ENCODE measurements around the gene KIF11. TPM values are rescaled to one million over a fixed set of nuclear protein-coding genes. Genes with fewer than 3 reads are reported as not detected.

The KIF11 gene
- total and polyA plus RNA-seq, 2 of the 13 experiments (the other 11 are each of a cell fraction or from before 2014, with no cell fraction given), result 8.7 to 38.4 TPM

DNA sequence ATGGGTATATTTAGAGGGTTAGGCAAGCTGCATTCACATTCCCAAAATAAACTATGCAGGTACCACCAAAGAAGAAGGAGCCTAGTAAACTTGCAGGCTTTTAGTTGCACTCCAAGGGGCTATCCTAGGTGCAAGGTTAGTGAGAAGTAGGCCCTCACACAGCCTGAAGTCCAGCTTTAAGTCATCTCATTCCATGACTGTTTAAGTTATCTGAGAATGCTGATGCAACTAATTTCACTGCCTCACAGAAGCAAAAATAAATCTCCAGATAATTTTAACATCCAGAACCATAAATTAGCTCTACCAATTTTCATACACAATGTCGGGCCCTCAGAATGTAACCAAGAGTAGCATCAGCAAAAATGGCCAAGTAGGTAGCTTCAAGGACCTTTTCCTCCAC, 62.5 kb downstream of the KIF11 start:
- Histone ChIP-seq H3K4me1 (ENCODE audit: insufficient read depth, low read length) (peaks cover 16% of the 10 kb centered on the region), H4K20me1 (ENCODE audit: insufficient read depth, low read length) (no peaks in the 10 kb centered on the region), H2AFZ (ENCODE audit: low read length) (no peak overlapping the region), H3K36me3 (replicated peaks in 1 of 2; ENCODE audit: control insufficient read depth in 1 of 2, insufficient read depth in 2 of 2, low read length in 2 of 2) (peaks cover 3 to 36% of the 10 kb centered on the region in 2 experiments; a peak in 3 of 5 replicates), H3K27ac (ENCODE audit: extremely low read length, insufficient read depth, low read length) (no peak overlapping the region), H3K4me3 (replicated peaks in 1 of 3; ENCODE audit: insufficient read depth in 1 of 3, low read depth in 2 of 3, low read length in 3 of 3) (no peak overlapping the region), H3K9ac (ENCODE audit: insufficient read depth, low read depth, low read length) (no peak overlapping the region), H3K4me2 (ENCODE audit: low read depth, low read length) (no peak overlapping the region), H3K27me3 (ENCODE audit: control insufficient read depth in 1 of 2, insufficient read depth in 2 of 2, low read length in 2 of 2) (no peaks in the 10 kb centered on the region), H3K79me2 (ENCODE audit: insufficient read depth, low read length) (no peaks in the 10 kb centered on the region), H3K9me3 (ENCODE audit: low read length) (no peaks in the 10 kb centered on the region)
- in situ Hi-C loops (cut with HindIII; ENCODE audit: extremely low pct_ligation_motif_present, low pct_unique_long_range_greater_than_20kb) (no loop called here), intact Hi-C loops (cut with micrococcal nuclease; ENCODE audit: unreplicated experiment) (no loop called here)
- ATAC-seq (no peak), DNase-seq (ENCODE audit: low spot score) (no peak), FAIRE-seq (no peak)
- TF ChIP-seq NCOR1 (IDR thresholded peaks at IDR 0.05; ENCODE audit: borderline replicate concordance, low read length), result no peak
- TF ChIP-seq GFI1 (CRISPR knock-in tag; IDR thresholded peaks at IDR 0.05; ENCODE audit: borderline replicate concordance), result no peak
- TF ChIP-seq U2AF1 (optimal IDR thresholded peaks at IDR 0.05; ENCODE audit: low read depth, low read length), result no peak
- no peak for TF ChIP-seq ATF1 (CRISPR knock-in tag; IDR thresholded peaks at IDR 0.05)
- no peak for TF ChIP-seq NCOA2 (CRISPR knock-in tag; IDR thresholded peaks at IDR 0.05)
- no peak for TF ChIP-seq SMYD3 (CRISPR knock-in tag; IDR thresholded peaks at IDR 0.05)
- TF ChIP-seq NR2F1 (CRISPR knock-in tag; IDR thresholded peaks at IDR 0.05), result no peak
- no peak for TF ChIP-seq GTF3A (CRISPR knock-in tag; conservative IDR thresholded peaks at IDR 0.05)
- no peak for TF ChIP-seq FOXA3 (CRISPR knock-in tag; IDR thresholded peaks at IDR 0.05)
- TF ChIP-seq, protein P1, sequence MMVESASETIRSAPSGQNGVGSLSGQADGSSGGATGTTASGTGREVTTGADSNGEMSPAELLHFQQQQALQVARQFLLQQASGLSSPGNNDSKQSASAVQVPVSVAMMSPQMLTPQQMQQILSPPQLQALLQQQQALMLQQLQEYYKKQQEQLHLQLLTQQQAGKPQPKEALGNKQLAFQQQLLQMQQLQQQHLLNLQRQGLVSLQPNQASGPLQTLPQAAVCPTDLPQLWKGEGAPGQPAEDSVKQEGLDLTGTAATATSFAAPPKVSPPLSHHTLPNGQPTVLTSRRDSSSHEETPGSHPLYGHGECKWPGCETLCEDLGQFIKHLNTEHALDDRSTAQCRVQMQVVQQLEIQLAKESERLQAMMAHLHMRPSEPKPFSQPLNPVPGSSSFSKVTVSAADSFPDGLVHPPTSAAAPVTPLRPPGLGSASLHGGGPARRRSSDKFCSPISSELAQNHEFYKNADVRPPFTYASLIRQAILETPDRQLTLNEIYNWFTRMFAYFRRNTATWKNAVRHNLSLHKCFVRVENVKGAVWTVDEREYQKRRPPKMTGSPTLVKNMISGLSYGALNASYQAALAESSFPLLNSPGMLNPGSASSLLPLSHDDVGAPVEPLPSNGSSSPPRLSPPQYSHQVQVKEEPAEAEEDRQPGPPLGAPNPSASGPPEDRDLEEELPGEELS (CRISPR knock-in tag; IDR thresholded peaks at IDR 0.05), result no peak
- TF ChIP-seq SMC3 (IDR thresholded peaks at IDR 0.05; ENCODE audit: low read length), result no peak
- no peak for TF ChIP-seq MZF1 (CRISPR knock-in tag; IDR thresholded peaks at IDR 0.05; ENCODE audit: borderline replicate concordance)
- no peak for TF ChIP-seq ZNF777 (CRISPR knock-in tag; IDR thresholded peaks at IDR 0.05)
- no TSS peak for BruUV-seq (replicated peaks)
- WGBS (ENCODE audit: low lambda C conversion rate), result 100% methylated on average over 1 of the region's 1 CpG
- ChIA-PET POLR2A (no interaction called here), CTCF (ENCODE audit: low intra/inter-chr PET ratio, low total read pairs) (no interaction called here)

Data from HepG2 (cell line).